HG03103 (cell line): ENCODE results near the gene ZDHHC3.

Experiments
- ATAC-seq: cut with Tn5 transposase; IDR thresholded peaks from one replicate; pipeline ENCODE4 v1.9.1; 2021; ENCODE audit warnings: low read depth; ENCODE audit not compliant: unreplicated experiment

Gene ZDHHC3

DNA sequence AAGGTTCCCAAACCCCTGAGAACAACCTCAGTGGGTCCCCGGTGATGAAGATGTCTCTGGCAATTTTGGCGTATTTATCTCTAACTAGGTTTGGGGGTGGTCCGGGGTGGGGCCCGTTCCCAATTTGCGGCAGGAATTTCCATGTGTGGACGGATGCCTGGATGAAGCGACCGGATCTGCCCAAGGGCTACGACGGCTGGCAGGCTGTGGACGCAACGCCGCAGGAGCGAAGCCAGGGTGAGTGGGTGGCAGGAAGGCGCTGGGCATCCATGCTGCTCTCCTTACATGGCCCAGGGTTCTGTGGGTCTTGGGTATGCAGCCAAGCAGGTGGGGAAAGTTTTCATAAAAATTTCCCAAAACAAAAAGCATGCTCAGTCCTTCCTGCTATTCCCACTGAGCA lies 72.2 kb downstream of the ZDHHC3 start:
- no peak for ATAC-seq

GRCh38 chr3:44903314-44903713 lies 72.7 kb downstream of the ZDHHC3 start:
- no peak for ATAC-seq

DNA sequence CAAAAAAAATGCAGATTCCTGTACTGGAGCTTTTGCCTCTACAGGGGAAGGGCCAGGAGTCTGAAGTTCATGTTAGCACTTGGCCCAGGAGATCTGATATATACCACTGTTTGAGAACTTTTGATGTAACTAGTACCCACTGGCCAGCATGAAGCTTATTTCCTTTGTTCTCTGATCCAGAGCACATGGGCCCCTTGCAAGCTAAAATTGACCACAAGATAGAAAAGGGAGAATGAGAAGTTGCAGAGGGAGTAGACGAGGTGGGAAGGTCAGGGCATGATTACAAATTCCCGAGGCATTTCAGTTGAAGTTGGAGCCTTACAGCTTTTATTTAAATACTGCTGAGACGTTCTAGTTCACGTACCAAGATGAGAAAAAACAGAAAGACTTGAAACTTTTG lies 73.3 kb downstream of the ZDHHC3 start:
- ATAC-seq, result no peak

DNA sequence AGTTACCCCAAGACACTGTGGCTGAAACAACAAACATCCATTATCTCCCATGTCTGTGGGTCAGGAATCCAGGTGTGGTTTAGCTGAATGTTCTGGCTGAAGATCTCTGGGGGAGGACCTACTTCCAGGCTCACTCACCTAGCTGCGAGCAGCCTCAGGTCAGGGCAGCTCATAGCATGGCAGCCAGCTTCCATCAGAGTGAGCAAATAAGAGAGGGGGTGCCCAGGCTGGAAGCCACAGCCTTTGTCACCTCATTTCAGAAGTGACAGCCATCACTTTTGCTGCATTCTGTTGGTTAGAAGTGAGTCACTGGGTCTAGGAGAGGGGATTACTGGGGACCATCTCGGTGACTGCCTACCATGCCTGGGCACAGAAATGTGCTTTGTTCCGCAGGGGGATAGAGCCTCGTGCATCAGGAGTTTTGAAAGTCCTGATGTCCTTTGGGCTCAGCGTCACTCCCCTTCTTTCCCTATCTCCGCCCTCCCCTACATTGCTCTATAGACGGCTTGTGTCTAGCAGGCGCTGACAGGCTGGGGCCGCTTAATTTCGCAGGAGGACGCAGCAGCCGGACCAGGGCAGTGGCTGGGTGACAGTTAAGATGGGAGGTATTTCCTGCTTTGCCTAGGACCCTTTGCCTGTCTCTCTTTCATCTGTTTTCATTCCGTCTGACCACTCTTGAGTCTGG lies 76.1 kb downstream of the ZDHHC3 start:
- no peak for ATAC-seq

- no peak for ATAC-seq
Observed at GRCh38 chr3:44896440-44896839, 79.5 kb downstream of the ZDHHC3 start.

- ATAC-seq, result no peak
Observed at GRCh38 chr3:44894485-44894884, 81.5 kb downstream of the ZDHHC3 start.

- ATAC-seq, result no peak
Observed at GRCh38 chr3:44893097-44893496, 82.9 kb downstream of the ZDHHC3 start.

GRCh38 chr3:44892689-44893088 lies 83.3 kb downstream of the ZDHHC3 start:
- ATAC-seq, result no peak

- no peak for ATAC-seq
Observed at GRCh38 chr3:44890852-44891251, 85.1 kb downstream of the ZDHHC3 start.

DNA sequence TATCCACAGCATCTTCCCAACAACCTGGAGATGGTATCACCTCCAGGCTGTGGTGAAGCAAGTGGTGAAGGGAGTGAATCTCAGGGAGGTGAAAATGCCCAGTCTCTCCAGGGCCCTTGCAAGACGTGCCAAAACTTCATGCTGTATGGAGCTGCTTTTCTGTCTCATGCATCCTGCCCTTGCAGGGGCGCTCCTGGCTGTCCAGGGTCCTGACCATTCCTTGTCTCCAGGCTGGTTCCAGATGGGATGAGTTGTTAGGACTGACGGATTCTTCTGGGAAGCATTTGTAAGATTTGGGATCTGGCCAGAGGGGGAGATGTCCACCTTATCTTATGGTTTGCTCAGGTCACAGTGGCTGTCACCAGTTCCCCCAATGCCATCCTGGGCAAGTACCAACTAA lies 85.7 kb downstream of the ZDHHC3 start:
- no peak for ATAC-seq

GRCh38 chr3:44887101-44887500 lies 88.9 kb downstream of the ZDHHC3 start:
- no peak for ATAC-seq

DNA sequence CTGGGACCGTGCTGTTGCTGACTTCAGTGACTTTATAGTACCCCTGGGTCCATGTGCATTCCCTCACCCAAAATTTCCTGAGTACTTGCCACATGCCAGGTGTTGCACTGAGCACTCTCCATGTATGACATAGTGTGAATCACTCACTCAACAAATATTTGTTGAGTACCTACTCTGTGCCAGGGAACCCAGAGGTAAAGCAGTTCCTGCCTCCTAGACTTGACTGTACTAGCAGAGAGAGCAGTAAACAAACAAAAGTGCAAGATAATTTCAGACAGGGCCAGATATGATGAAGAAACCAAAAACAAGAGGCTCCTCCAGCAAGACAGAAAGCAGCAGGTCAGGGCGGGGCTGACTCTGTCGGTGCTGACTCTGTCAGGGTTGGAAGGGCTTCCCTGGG lies 89.4 kb downstream of the ZDHHC3 start:
- no peak for ATAC-seq

DNA sequence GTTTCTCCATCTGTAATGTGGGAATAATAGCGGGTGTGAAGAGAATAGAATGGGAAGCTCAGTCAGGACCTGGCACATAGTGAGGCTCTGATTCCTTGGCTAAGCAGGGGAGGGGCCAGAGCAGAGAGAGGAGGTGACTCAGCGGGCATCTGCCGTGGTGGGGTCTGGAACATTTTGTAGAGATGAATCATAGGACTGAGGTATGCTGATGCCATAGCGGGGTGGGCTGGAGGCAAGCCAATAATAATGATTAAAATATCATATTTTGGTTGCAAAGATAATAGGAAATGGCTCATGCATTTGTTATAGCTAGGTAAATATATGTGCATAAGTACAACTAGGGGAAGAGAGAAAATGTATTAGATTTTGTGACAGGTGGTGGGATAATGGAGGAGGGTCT lies 90.4 kb downstream of the ZDHHC3 start:
- no peak for ATAC-seq

GRCh38 chr3:44883999-44884431 lies 92.0 kb downstream of the ZDHHC3 start:
- no peak for ATAC-seq

- ATAC-seq, result no peak
Observed at GRCh38 chr3:44883213-44883955, 92.6 kb downstream of the ZDHHC3 start.

GRCh38 chr3:44880284-44880683 lies 95.7 kb downstream of the ZDHHC3 start:
- no peak for ATAC-seq

DNA sequence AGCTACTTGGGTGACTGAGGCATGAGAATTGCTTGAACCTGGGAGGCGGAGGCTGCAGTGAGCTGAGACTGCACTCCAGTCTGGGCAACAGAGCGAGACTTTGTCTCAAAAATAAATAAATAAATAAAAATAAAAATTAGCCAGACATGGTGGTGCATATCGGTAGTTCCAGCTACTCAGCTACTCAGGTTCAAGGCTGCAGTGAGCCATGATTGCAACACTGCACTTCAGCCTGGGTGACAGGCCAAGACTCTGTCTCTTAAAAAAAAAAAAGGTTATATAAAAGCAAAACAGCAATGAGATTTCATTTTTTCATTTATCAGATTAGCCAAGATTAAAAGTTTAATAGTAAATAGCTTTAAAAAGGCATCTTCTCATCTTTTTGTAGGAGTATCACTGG lies 98.6 kb downstream of the ZDHHC3 start:
- ATAC-seq, result no peak

GRCh38 chr3:44875596-44875995 lies 100.4 kb downstream of the ZDHHC3 start:
- no peak for ATAC-seq
